IMR-90 (cell line): Measurements from ENCODE around the gene MRPL20. TPM values are rescaled to one million over a fixed set of nuclear protein-coding genes. Genes with fewer than 3 reads are reported as not detected.

Experiments
- ATAC-seq: fragments of 200-7000 bp; cut with Tn5 transposase; 2 replicates; pipeline ENCODE4 v1.9.1; 2020; ENCODE audit warnings: low read depth, mild to moderate bottlenecking, moderate library complexity
- BruUV-seq: library from RNA; stranded (reverse); fragments of 400-500 nt; replicated peaks from 2 replicates; lab custom pipeline; 2021; lab: Mats Ljungman, UMichigan
- CTCF ChIA-PET: fragments of 300-600 bp; formaldehyde crosslinking; extraction: SDS; loops from one replicate; lab custom pipeline; 2021; ENCODE audit warnings: antibody characterized with exemption; lab: Yijun Ruan, JAX
- POLR2A ChIA-PET: fragments of 300-600 bp; sonication (Branson Sonifier 250); formaldehyde crosslinking; loops from one replicate; lab custom pipeline; 2022; ENCODE audit warnings: antibody characterized with exemption; ENCODE audit not compliant: unreplicated experiment; lab: Charles Lee
- DNase-seq: peaks from one replicate; pipeline ENCODE4 v3.0.0; 2013
- H2AFZ ChIP-seq: replicated peaks from 2 replicates; pipeline ENCODE3; 2013; ENCODE audit warnings: low read length, mild to moderate bottlenecking; ENCODE audit not compliant: poor library complexity
- H2AK5ac ChIP-seq: 2 replicates; pipeline ENCODE4 v1.6.1; 2013; ENCODE audit warnings: low read depth, low read length, inconsistent platforms
- H2AK9ac ChIP-seq: replicated peaks from 2 replicates; pipeline ENCODE3; 2013; ENCODE audit warnings: mild to moderate bottlenecking, low read depth, low read length, moderate library complexity; ENCODE audit not compliant: poor library complexity
- H2BK120ac ChIP-seq: 2 replicates; pipeline ENCODE4 v1.6.1; 2013; ENCODE audit warnings: low read depth, low read length, inconsistent platforms
- H2BK15ac ChIP-seq: 3 replicates; pipeline ENCODE4 v1.6.1; 2013; ENCODE audit warnings: low read depth, low read length, inconsistent platforms
- H2BK20ac ChIP-seq: 2 replicates; pipeline ENCODE4 v1.6.1; 2013; ENCODE audit warnings: low read depth, mild to moderate bottlenecking, inconsistent platforms, low read length, moderate library complexity
- H2BK5ac ChIP-seq: 2 replicates; pipeline ENCODE4 v1.6.1; 2013; ENCODE audit warnings: mild to moderate bottlenecking, low read depth, low read length, inconsistent platforms; ENCODE audit not compliant: poor library complexity, severe bottlenecking
- H3K14ac ChIP-seq: replicated peaks from 2 replicates; pipeline ENCODE4 v1.6.1; 2013; ENCODE audit warnings: low read depth, low read length, inconsistent platforms
- H3K18ac ChIP-seq: 2 replicates; pipeline ENCODE4 v1.6.1; 2013; ENCODE audit warnings: low read depth, low read length, control low read depth
- H3K23ac ChIP-seq: 2 replicates; pipeline ENCODE4 v1.6.1; 2013; ENCODE audit warnings: low read depth, low read length, inconsistent platforms
- H3K27ac ChIP-seq: 2 replicates; pipeline ENCODE4 v1.5.1; 2013; ENCODE audit warnings: mild to moderate bottlenecking, control low read depth, low read length; ENCODE audit not compliant: insufficient read depth
- H3K27me3 ChIP-seq: 2 replicates; pipeline ENCODE4 v1.6.1; 2013; ENCODE audit warnings: low read length; ENCODE audit not compliant: control insufficient read depth, insufficient read depth
- H3K36me3 ChIP-seq: 2 replicates; pipeline ENCODE4 v1.6.1; 2013; ENCODE audit warnings: low read length, mixed read lengths; ENCODE audit not compliant: control insufficient read depth, insufficient read depth
- H3K4ac ChIP-seq: 2 replicates; pipeline ENCODE4 v1.6.1; 2013; ENCODE audit warnings: low read depth, low read length, inconsistent platforms
- H3K4me1 ChIP-seq: 2 replicates; pipeline ENCODE4 v1.6.1; 2013; ENCODE audit warnings: low read length, mixed read lengths; ENCODE audit not compliant: control insufficient read depth, insufficient read depth
- H3K4me2 ChIP-seq: 2 replicates; pipeline ENCODE4 v1.6.1; 2013; ENCODE audit warnings: low read depth, mild to moderate bottlenecking, control low read depth, low read length, moderate library complexity
- H3K4me3 ChIP-seq: 2 replicates; pipeline ENCODE4 v1.5.1; 2013; ENCODE audit warnings: low read depth, mild to moderate bottlenecking, control low read depth, low read length, moderate library complexity; ENCODE audit not compliant: insufficient read depth
- H3K56ac ChIP-seq: 2 replicates; pipeline ENCODE4 v1.6.1; 2013; ENCODE audit warnings: low read length, inconsistent platforms; ENCODE audit not compliant: insufficient read depth; ENCODE audit errors: extremely low read depth
- H3K79me1 ChIP-seq, 2 experiments: 2 replicates each; pipeline ENCODE4 v1.6.1; 2013; ENCODE audit warnings: low read length in 2 of 2, inconsistent platforms in 1 of 2, low read depth in 1 of 2
- H3K9ac ChIP-seq: 2 replicates; pipeline ENCODE4 v1.6.1; 2013; ENCODE audit warnings: low read depth, low read length, control low read depth
- H3K9me1 ChIP-seq: 2 replicates; pipeline ENCODE4 v1.6.1; 2013; ENCODE audit warnings: low read length, inconsistent platforms; ENCODE audit not compliant: insufficient read depth
- H3K9me3 ChIP-seq: 2 replicates; pipeline ENCODE4 v1.6.1; 2013; ENCODE audit warnings: low read length; ENCODE audit not compliant: control insufficient read depth, insufficient read depth
- H4K20me1 ChIP-seq: 2 replicates; pipeline ENCODE4 v1.6.1; 2013; ENCODE audit warnings: low read length, inconsistent platforms; ENCODE audit not compliant: insufficient read depth
- H4K5ac ChIP-seq: 2 replicates; pipeline ENCODE4 v1.6.1; 2013; ENCODE audit warnings: mild to moderate bottlenecking, low read depth, low read length, control low read depth
- H4K8ac ChIP-seq, 2 experiments: 2 replicates each; pipeline ENCODE4 v1.6.1; 2013; ENCODE audit warnings: low read depth in 2 of 2, low read length in 2 of 2, control low read depth in 1 of 2, inconsistent platforms in 1 of 2
- H4K91ac ChIP-seq: 2 replicates; pipeline ENCODE4 v1.6.1; 2013; ENCODE audit warnings: low read depth, low read length, inconsistent platforms; ENCODE audit not compliant: insufficient read depth
- CEBPB ChIP-seq: IDR thresholded peaks from 2 replicates; pipeline ENCODE4 v1.6.1; 2012; ENCODE audit warnings: low read depth, low read length, improper control_type of control experiment
- CHD1 ChIP-seq: IDR thresholded peaks from 2 replicates; pipeline ENCODE4 v1.6.1; 2012; ENCODE audit warnings: low read depth, low read length, improper control_type of control experiment
- CTCF ChIP-seq: conservative IDR thresholded peaks from 2 replicates; pipeline ENCODE4 v1.5.1; 2012; ENCODE audit warnings: mild to moderate bottlenecking, low read depth, low read length, improper control_type of control experiment
- ELK1 ChIP-seq: fragments of 150-350 bp; IDR thresholded peaks from 2 replicates; pipeline ENCODE4 v1.6.1; 2016; ENCODE audit warnings: low read depth, mild to moderate bottlenecking, low read length, moderate library complexity, borderline replicate concordance
- FOS ChIP-seq: fragments of 150-350 bp; IDR thresholded peaks from 2 replicates; pipeline ENCODE4 v1.6.1; 2016; ENCODE audit warnings: low read depth, low read length
- MAZ ChIP-seq: IDR thresholded peaks from 2 replicates; pipeline ENCODE4 v1.6.1; 2012; ENCODE audit warnings: low read depth, mild to moderate bottlenecking, low read length, improper control_type of control experiment, moderate library complexity, borderline replicate concordance
- NFE2L2 ChIP-seq: fragments of 150-350 bp; IDR thresholded peaks from 2 replicates; pipeline ENCODE4 v1.6.1; 2016; ENCODE audit warnings: low read depth, mild to moderate bottlenecking, low read length
- POLR2A ChIP-seq: IDR thresholded peaks from 2 replicates; pipeline ENCODE4 v1.6.1; 2012; ENCODE audit warnings: mild to moderate bottlenecking, low read depth, low read length
- RAD21 ChIP-seq: IDR thresholded peaks from 2 replicates; pipeline ENCODE4 v1.6.1; 2012; ENCODE audit warnings: low read length, improper control_type of control experiment
- RCOR1 ChIP-seq: IDR thresholded peaks from 2 replicates; pipeline ENCODE4 v1.6.1; 2012; ENCODE audit warnings: mild to moderate bottlenecking, low read length, improper control_type of control experiment; ENCODE audit not compliant: insufficient replicate concordance
- SMC3 ChIP-seq: fragments of 150-350 bp; IDR thresholded peaks from 2 replicates; pipeline ENCODE4 v1.6.1; 2016; ENCODE audit warnings: low read depth, mild to moderate bottlenecking, antibody characterized with exemption, low read length, moderate library complexity
- WGBS, 2 experiments: methylation state at CpG; one replicate each; pipeline versions ENCODE4 v1.1.5 to v1.1.7; 2013; ENCODE audit warnings: missing lambda C conversion rate in 2 of 2; ENCODE audit not compliant: insufficient read length in 1 of 2; ENCODE audit errors: extremely low coverage in 2 of 2; 5-methylcytosine and 5-hydroxymethylcytosine counted together
- dilution Hi-C: fragments of 300-500 bp; cut with HindIII; formaldehyde crosslinking; loops from one replicate; pipeline ENCODE4 v1.14.3; 2018; ENCODE audit warnings: low sequenced_read_pairs; ENCODE audit not compliant: unreplicated experiment
- in situ Hi-C: fragments of 300-500 bp; cut with MboI; formaldehyde crosslinking; loops from 3 replicates; pipeline ENCODE4 v1.14.3; 2019; ENCODE audit warnings: low sequenced_read_pairs, inconsistent platforms, mixed read lengths
- intact Hi-C: fragments of 100-400 bp; cut with micrococcal nuclease; formaldehyde crosslinking; loops from 2 replicates; pipeline ENCODE4 v1.10.0; 2022
- polyA plus RNA-seq, 3 experiments: library from polyadenylated mRNA; depleted of rRNA; stranded (reverse); fragments of >200 nt; gene quantifications; 2 replicates each; pipeline ENCODE4 v1.2.3, GENCODE V29; 2012; ENCODE audit warnings: low replicate concordance in 1 of 3
- total RNA-seq: library from RNA; depleted of rRNA; stranded (reverse); fragments of >200 nt; gene quantifications from 2 replicates; pipeline ENCODE4 v1.2.3, GENCODE V29; 2012

MRPL20 gene
- total and polyA plus RNA-seq, 2 of the 4 experiments (the other 2 are of a cell fraction), result 141 to 157 TPM

- no peak overlapping the region for H2BK120ac ChIP-seq
- H3K9me1 ChIP-seq, result no peaks in the 10 kb centered on the region
- peaks cover 21% of the 10 kb centered on the region for H3K4me1 ChIP-seq
- peaks cover 8 to 29% of the 10 kb centered on the region in 2 experiments; a peak in 3 of 4 replicates for H3K79me1 ChIP-seq
- no peak overlapping the region for H3K18ac ChIP-seq
- 0 out of 2 replicates have a peak overlapping the region, but pooled peaks have one; percentile 20 for H4K5ac ChIP-seq
- H3K14ac ChIP-seq, result no peak overlapping the region
- peaks cover 39% of the 10 kb centered on the region for H3K36me3 ChIP-seq
- H2BK5ac ChIP-seq, result no peak overlapping the region
- in situ Hi-C loops (no loop called here), intact Hi-C loops (no loop called here), dilution Hi-C loops (no loop called here)
- H3K4me3 ChIP-seq, result no peak overlapping the region
- DNase-seq (no peak), ATAC-seq (no peak)
- peaks cover 60% of the 10 kb centered on the region for H4K20me1 ChIP-seq
- H3K27ac ChIP-seq, result peak overlapping the region; percentile 0; the same call in 1 of the 2 replicates
- H4K8ac ChIP-seq, result no peak overlapping the region
- TF ChIP-seq CHD1 (no peak), SMC3 (no peak), FOS (no peak), CTCF (no peak), NFE2L2 (no peak), CEBPB (no peak), POLR2A (no peak), RAD21 (no peak), ELK1 (no peak), RCOR1 (no peak), MAZ (no peak)
- H2BK20ac ChIP-seq, result no peak overlapping the region
- POLR2A ChIA-PET, result no interaction called here
- no peak overlapping the region for H2AK9ac ChIP-seq
- H3K23ac ChIP-seq, result peak overlapping the region; percentile 56; the same call in 1 of the 2 replicates
- H3K4ac ChIP-seq, result no peak overlapping the region
- H2BK15ac ChIP-seq, result no peak overlapping the region
- no peak overlapping the region for H4K91ac ChIP-seq
- no peaks in the 10 kb centered on the region for H3K9me3 ChIP-seq
- no peak overlapping the region for H3K9ac ChIP-seq
- peak overlapping the region; percentile 8 for H2AFZ ChIP-seq
- TSS peak; percentile 82 for BruUV-seq
- H3K27me3 ChIP-seq, result no peaks in the 10 kb centered on the region
- no CpG with 5 or more reads among the region's 5 CpGs for WGBS, 2 experiments
- H3K56ac ChIP-seq, result no peak overlapping the region
- CTCF ChIA-PET, result no interaction called here
- 0 out of 2 replicates have a peak overlapping the region, but pooled peaks have one; percentile 7 for H2AK5ac ChIP-seq
- H3K4me2 ChIP-seq, result no peak overlapping the region
These were observed 54.2 kb downstream of the MRPL20 start for GRCh38 chr1:1352786-1353388.
